ENCODE measurements around the gene BAG3.

BAG3 gene

DNA sequence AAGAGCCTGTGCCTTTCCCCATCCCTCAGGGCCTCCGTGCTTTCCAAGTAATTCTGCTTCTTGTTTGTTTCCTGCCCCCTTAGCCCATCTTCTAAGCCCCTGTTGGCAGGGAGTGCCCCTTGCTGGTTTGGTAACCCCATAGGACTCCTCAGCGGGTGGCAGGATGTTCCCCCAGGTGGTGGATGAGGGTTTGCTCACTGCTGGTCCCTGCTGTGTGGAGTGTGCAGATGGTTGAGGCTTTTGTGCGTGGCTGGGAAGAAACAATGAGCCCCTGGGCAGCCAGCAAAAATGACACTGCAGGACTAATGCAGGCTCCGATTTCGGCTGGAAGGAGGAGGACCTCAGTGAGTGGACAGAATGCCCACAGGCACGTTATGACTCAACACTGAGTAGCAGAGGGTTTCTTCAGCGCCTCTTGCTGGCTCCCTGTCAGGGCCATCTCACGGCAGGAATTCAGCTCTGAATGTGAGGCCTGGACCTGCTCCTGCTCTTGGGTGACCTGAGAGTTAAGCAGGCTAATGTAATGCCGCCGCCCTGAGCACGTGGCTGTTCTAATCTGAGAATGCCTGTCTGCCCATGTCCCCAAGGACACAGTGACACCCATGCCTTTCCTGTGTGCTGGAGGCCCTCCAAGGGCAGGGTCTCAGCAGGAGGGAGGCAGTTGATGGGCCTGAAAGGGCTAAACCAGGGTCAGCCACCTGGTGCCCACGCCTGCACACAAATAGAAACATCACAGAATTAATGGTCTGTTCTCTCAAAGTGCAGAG is 16.6 kb downstream of the BAG3 start (continued):
- TF ChIP-seq ZNF266 (tag by site-specific recombination; IDR thresholded peaks at IDR 0.05; ENCODE audit: low read depth) (no peak), ZNF221 (tag by site-specific recombination; IDR thresholded peaks at IDR 0.05; ENCODE audit: borderline replicate concordance) (no peak), ZNF473 (tag by site-specific recombination; IDR thresholded peaks at IDR 0.05) (no peak), ZFHX2 (tag by site-specific recombination; conservative IDR thresholded peaks at IDR 0.05) (no peak), ZNF792 (tag by site-specific recombination; IDR thresholded peaks at IDR 0.05) (no peak), ZNF184 (tag by site-specific recombination; IDR thresholded peaks at IDR 0.05) (no peak), ZNF274 (IDR thresholded peaks at IDR 0.05; ENCODE audit: low read length) (no peak), ZNF274 (tag by site-specific recombination; IDR thresholded peaks at IDR 0.05; ENCODE audit: borderline replicate concordance) (no peak), SCRT2 (tag by site-specific recombination; IDR thresholded peaks at IDR 0.05) (no peak), ZNF791 (tag by site-specific recombination; IDR thresholded peaks at IDR 0.05) (no peak), ZNF48 (tag by site-specific recombination; IDR thresholded peaks at IDR 0.05) (no peak), MYNN (tag by site-specific recombination; IDR thresholded peaks at IDR 0.05; ENCODE audit: borderline replicate concordance) (no peak), ZNF391 (tag by site-specific recombination; IDR thresholded peaks at IDR 0.05; ENCODE audit: borderline replicate concordance, low read depth) (no peak), ZNF777 (tag by site-specific recombination; IDR thresholded peaks at IDR 0.05; ENCODE audit: borderline replicate concordance) (no peak), ZNF341 (tag by site-specific recombination; IDR thresholded peaks at IDR 0.05; ENCODE audit: low read depth) (peak; percentile 45; the same call in 1 of the 2 replicates), ZNF549 (tag by site-specific recombination; IDR thresholded peaks at IDR 0.05) (no peak), ZNF10 (tag by site-specific recombination; IDR thresholded peaks at IDR 0.05) (no peak), ZNF600 (tag by site-specific recombination; IDR thresholded peaks at IDR 0.05) (peak; percentile 87), ZNF830 (tag by site-specific recombination; IDR thresholded peaks at IDR 0.05; ENCODE audit: low read depth) (no peak), SP3 (tag by site-specific recombination; IDR thresholded peaks at IDR 0.05) (no peak), HOXD13 (CRISPR knock-in tag; IDR thresholded peaks at IDR 0.05; ENCODE audit: borderline replicate concordance) (no peak), ZNF169 (tag by site-specific recombination; IDR thresholded peaks at IDR 0.05) (no peak), ZNF664 (tag by site-specific recombination; IDR thresholded peaks at IDR 0.05) (no peak), EGR2 (tag by site-specific recombination; IDR thresholded peaks at IDR 0.05; ENCODE audit: low read depth) (no peak)
- TF ChIP-seq, protein P1, sequence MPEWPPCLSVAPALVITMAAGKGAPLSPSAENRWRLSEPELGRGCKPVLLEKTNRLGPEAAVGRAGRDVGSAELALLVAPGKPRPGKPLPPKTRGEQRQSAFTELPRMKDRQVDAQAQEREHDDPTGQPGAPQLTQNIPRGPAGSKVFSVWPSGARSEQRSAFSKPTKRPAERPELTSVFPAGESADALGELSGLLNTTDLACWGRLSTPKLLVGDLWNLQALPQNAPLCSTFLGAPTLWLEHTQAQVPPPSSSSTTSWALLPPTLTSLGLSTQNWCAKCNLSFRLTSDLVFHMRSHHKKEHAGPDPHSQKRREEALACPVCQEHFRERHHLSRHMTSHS (tag by site-specific recombination; IDR thresholded peaks at IDR 0.05): no peak
- TF ChIP-seq, protein P2, sequence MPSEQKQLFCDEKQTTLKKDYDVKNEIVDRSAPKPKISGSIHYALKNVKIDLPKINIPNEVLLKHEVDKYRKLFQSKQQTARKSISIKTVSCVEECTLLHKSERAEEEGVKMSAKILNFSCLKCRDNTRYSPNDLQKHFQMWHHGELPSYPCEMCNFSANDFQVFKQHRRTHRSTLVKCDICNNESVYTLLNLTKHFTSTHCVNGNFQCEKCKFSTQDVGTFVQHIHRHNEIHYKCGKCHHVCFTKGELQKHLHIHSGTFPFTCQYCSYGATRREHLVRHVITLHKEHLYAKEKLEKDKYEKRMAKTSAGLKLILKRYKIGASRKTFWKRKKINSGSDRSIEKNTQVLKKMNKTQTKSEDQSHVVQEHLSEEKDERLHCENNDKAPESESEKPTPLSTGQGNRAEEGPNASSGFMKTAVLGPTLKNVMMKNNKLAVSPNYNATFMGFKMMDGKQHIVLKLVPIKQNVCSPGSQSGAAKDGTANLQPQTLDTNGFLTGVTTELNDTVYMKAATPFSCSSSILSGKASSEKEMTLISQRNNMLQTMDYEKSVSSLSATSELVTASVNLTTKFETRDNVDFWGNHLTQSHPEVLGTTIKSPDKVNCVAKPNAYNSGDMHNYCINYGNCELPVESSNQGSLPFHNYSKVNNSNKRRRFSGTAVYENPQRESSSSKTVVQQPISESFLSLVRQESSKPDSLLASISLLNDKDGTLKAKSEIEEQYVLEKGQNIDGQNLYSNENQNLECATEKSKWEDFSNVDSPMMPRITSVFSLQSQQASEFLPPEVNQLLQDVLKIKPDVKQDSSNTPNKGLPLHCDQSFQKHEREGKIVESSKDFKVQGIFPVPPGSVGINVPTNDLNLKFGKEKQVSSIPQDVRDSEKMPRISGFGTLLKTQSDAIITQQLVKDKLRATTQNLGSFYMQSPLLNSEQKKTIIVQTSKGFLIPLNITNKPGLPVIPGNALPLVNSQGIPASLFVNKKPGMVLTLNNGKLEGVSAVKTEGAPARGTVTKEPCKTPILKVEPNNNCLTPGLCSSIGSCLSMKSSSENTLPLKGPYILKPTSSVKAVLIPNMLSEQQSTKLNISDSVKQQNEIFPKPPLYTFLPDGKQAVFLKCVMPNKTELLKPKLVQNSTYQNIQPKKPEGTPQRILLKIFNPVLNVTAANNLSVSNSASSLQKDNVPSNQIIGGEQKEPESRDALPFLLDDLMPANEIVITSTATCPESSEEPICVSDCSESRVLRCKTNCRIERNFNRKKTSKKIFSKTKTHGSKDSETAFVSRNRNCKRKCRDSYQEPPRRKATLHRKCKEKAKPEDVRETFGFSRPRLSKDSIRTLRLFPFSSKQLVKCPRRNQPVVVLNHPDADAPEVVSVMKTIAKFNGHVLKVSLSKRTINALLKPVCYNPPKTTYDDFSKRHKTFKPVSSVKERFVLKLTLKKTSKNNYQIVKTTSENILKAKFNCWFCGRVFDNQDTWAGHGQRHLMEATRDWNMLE (tag by site-specific recombination; conservative IDR thresholded peaks at IDR 0.05; ENCODE audit: low read depth): no peak
- TF ChIP-seq, protein P3, sequence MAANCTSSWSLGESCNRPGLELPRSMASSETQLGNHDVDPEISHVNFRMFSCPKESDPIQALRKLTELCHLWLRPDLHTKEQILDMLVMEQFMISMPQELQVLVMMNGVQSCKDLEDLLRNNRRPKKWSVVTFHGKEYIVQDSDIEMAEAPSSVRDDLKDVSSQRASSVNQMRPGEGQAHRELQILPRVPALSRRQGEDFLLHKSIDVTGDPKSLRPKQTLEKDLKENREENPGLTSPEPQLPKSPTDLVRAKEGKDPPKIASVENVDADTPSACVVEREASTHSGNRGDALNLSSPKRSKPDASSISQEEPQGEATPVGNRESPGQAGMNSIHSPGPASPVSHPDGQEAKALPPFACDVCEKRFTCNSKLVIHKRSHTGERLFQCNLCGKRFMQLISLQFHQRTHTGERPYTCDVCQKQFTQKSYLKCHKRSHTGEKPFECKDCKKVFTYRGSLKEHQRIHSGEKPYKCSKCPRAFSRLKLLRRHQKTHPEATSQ (tag by site-specific recombination; IDR thresholded peaks at IDR 0.05): no peak
- TF ChIP-seq, protein P4, sequence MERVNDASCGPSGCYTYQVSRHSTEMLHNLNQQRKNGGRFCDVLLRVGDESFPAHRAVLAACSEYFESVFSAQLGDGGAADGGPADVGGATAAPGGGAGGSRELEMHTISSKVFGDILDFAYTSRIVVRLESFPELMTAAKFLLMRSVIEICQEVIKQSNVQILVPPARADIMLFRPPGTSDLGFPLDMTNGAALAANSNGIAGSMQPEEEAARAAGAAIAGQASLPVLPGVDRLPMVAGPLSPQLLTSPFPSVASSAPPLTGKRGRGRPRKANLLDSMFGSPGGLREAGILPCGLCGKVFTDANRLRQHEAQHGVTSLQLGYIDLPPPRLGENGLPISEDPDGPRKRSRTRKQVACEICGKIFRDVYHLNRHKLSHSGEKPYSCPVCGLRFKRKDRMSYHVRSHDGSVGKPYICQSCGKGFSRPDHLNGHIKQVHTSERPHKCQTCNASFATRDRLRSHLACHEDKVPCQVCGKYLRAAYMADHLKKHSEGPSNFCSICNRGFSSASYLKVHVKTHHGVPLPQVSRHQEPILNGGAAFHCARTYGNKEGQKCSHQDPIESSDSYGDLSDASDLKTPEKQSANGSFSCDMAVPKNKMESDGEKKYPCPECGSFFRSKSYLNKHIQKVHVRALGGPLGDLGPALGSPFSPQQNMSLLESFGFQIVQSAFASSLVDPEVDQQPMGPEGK (tag by site-specific recombination; IDR thresholded peaks at IDR 0.05): peak; percentile 14
- TF ChIP-seq, protein P5, sequence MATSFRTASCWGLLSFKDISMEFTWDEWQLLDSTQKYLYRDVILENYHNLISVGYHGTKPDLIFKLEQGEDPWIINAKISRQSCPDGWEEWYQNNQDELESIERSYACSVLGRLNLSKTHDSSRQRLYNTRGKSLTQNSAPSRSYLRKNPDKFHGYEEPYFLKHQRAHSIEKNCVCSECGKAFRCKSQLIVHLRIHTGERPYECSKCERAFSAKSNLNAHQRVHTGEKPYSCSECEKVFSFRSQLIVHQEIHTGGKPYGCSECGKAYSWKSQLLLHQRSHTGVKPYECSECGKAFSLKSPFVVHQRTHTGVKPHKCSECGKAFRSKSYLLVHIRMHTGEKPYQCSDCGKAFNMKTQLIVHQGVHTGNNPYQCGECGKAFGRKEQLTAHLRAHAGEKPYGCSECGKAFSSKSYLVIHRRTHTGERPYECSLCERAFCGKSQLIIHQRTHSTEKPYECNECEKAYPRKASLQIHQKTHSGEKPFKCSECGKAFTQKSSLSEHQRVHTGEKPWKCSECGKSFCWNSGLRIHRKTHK (tag by site-specific recombination; IDR thresholded peaks at IDR 0.05): no peak

Measured in HEK293 (cell line).